ENCODE measurements around the gene KRT71. TPM values are rescaled to one million over a fixed set of nuclear protein-coding genes. Genes with fewer than 3 reads are reported as not detected.
A peak's percentile ranks its signal among the peaks of the same experiment; 100 is the strongest.
"Not testable (repeated sequence)": the region's sequence is repeated elsewhere in the genome, so short reads cannot be mapped to it uniquely, and the experiment has no call there.

Gene KRT71
- total RNA-seq, 1 donor from 2014 or later, result not detected

- TF ChIP-seq CTCF (IDR thresholded peaks at IDR 0.05), result no peak
- Mint-ChIP-seq H3K36me3 (ENCODE audit: low read depth) (no peaks in the 10 kb centered on the region), H3K27me3 (ENCODE audit: low read depth) (peaks cover 60% of the 10 kb centered on the region)
These were observed 47.1 kb upstream of the KRT71 start for GRCh38 chr12:52600071-52600470.

GRCh38 chr12:52598966-52599365, 46.0 kb upstream of the KRT71 start:
- Mint-ChIP-seq H3K27me3 (ENCODE audit: low read depth) (peaks cover 55% of the 10 kb centered on the region), H3K36me3 (ENCODE audit: low read depth) (no peaks in the 10 kb centered on the region), H3K27ac (ENCODE audit: unreplicated experiment) (no peak overlapping the region), H3K9me3 (ENCODE audit: low read depth) (no peaks in the 10 kb centered on the region), H3K4me1 (ENCODE audit: low read depth) (no peaks in the 10 kb centered on the region), H3K4me3 (ENCODE audit: unreplicated experiment) (no peak overlapping the region)
- no peak for DNase-seq (ENCODE audit: low spot score)
- no peak for TF ChIP-seq CTCF (IDR thresholded peaks at IDR 0.05)

More at GRCh38 chr12:52600071-52600470, 47.1 kb upstream of the KRT71 start:
- Mint-ChIP-seq H3K4me3 (ENCODE audit: unreplicated experiment) (no peak overlapping the region), H3K4me1 (ENCODE audit: low read depth) (no peaks in the 10 kb centered on the region), H3K9me3 (ENCODE audit: low read depth) (no peaks in the 10 kb centered on the region), H3K27ac (ENCODE audit: unreplicated experiment) (no peak overlapping the region)
- DNase-seq (ENCODE audit: low spot score), result no peak

GRCh38 chr12:52594237-52594636, 41.3 kb upstream of the KRT71 start:
- H3K9me3 Mint-ChIP-seq (ENCODE audit: low read depth); H3K4me3 Mint-ChIP-seq (ENCODE audit: unreplicated experiment); H3K27ac Mint-ChIP-seq (ENCODE audit: unreplicated experiment); DNase-seq (ENCODE audit: low spot score); H3K4me1 Mint-ChIP-seq (ENCODE audit: low read depth); H3K36me3 Mint-ChIP-seq (ENCODE audit: low read depth): not testable (repeated sequence)
- H3K27me3 Mint-ChIP-seq (ENCODE audit: low read depth), result peaks cover 61% of the 10 kb centered on the region

GRCh38 chr12:52591521-52591920, 38.6 kb upstream of the KRT71 start:
- Mint-ChIP-seq H3K27ac (ENCODE audit: unreplicated experiment) (no peak overlapping the region), H3K36me3 (ENCODE audit: low read depth) (no peaks in the 10 kb centered on the region), H3K4me3 (ENCODE audit: unreplicated experiment) (no peak overlapping the region), H3K9me3 (ENCODE audit: low read depth) (no peaks in the 10 kb centered on the region), H3K4me1 (ENCODE audit: low read depth) (no peaks in the 10 kb centered on the region), H3K27me3 (ENCODE audit: low read depth) (peaks cover 52% of the 10 kb centered on the region)
- no peak for TF ChIP-seq CTCF (IDR thresholded peaks at IDR 0.05)
- DNase-seq (ENCODE audit: low spot score), result no peak

- no peak overlapping the region for H3K27ac Mint-ChIP-seq (ENCODE audit: unreplicated experiment)
- peaks cover 47% of the 10 kb centered on the region for H3K27me3 Mint-ChIP-seq (ENCODE audit: low read depth)
- H3K4me1 Mint-ChIP-seq (ENCODE audit: low read depth), result no peaks in the 10 kb centered on the region
These were observed 37.1 kb upstream of the KRT71 start for GRCh38 chr12:52590021-52590420.

More at GRCh38 chr12:52590021-52590420, 37.1 kb upstream of the KRT71 start:
- no peak overlapping the region for H3K4me3 Mint-ChIP-seq (ENCODE audit: unreplicated experiment)
- H3K36me3 Mint-ChIP-seq (ENCODE audit: low read depth), result no peaks in the 10 kb centered on the region
- H3K9me3 Mint-ChIP-seq (ENCODE audit: low read depth), result no peaks in the 10 kb centered on the region
- peak; percentile 60 for DNase-seq (ENCODE audit: low spot score)
- no peak for TF ChIP-seq CTCF (IDR thresholded peaks at IDR 0.05)

Measured in chondrocyte (in vitro differentiated cells).